Loucy (cell line): ENCODE measurements around the gene GPR156.

Experiments
- CTCF ChIP-seq: fragments of 200-600 bp; sonication (generic); conservative IDR thresholded peaks from 2 replicates; pipeline ENCODE4 v1.5.1; 2014; ENCODE audit warnings: mild to moderate bottlenecking, antibody characterized with exemption, low read length
- EZH2phosphoT487 ChIP-seq: fragments of 200-600 bp; IDR thresholded peaks from 2 replicates; pipeline ENCODE4 v1.6.1; 2018; ENCODE audit warnings: antibody characterized with exemption, mild to moderate bottlenecking, moderate library complexity, borderline replicate concordance

- TF ChIP-seq CTCF (no peak), EZH2phosphoT487 (no peak)
These were observed 14.4 kb upstream of the GPR156 start for GRCh38 chr3:120299403-120299802.
